ENCODE data around the gene DLG2.

- TF ChIP-seq TAF1 (IDR thresholded peaks at IDR 0.05; ENCODE audit: control insufficient read depth, extremely low read depth, insufficient read depth, low read length, severe bottlenecking) (no peak), CEBPB (tag; IDR thresholded peaks at IDR 0.05) (no peak), HMGXB4 (CRISPR knock-in tag; IDR thresholded peaks at IDR 0.05) (no peak), GABPA (tag; conservative IDR thresholded peaks at IDR 0.05; ENCODE audit: low read depth) (no peak), ZBTB7A (IDR thresholded peaks at IDR 0.05; ENCODE audit: borderline replicate concordance, control insufficient read depth, low read depth, low read length) (no peak), RAD51 (IDR thresholded peaks at IDR 0.05; ENCODE audit: borderline replicate concordance, low read depth) (no peak), RERE (CRISPR knock-in tag; IDR thresholded peaks at IDR 0.05; ENCODE audit: borderline replicate concordance) (no peak)
These were observed 663.9 kb downstream of the DLG2 start for GRCh38 chr11:84963240-84963639.

All from K562 (cell line).